Epithelial cell of esophagus (primary cell): Measurements from ENCODE around the gene FAM216B.
A peak's percentile ranks its signal among the peaks of the same experiment; 100 is the strongest.

Source experiments
- DNase-seq: peaks from one replicate; pipeline ENCODE4 v3.0.0; 2010; ENCODE audit warnings: low read depth
- H3K4me3 ChIP-seq: 2 replicates; pipeline ENCODE4 v1.5.1; 2011; ENCODE audit warnings: mild to moderate bottlenecking, low read length, control low read depth
- TF ChIP-seq, protein P1 (sequence below): IDR thresholded peaks from 2 replicates; pipeline ENCODE4 v1.5.1; 2011; ENCODE audit warnings: low read depth, mild to moderate bottlenecking, low read length, control low read depth, inconsistent platforms; ENCODE audit not compliant: insufficient read depth; ENCODE audit errors: missing control alignments

FAM216B gene

DNA sequence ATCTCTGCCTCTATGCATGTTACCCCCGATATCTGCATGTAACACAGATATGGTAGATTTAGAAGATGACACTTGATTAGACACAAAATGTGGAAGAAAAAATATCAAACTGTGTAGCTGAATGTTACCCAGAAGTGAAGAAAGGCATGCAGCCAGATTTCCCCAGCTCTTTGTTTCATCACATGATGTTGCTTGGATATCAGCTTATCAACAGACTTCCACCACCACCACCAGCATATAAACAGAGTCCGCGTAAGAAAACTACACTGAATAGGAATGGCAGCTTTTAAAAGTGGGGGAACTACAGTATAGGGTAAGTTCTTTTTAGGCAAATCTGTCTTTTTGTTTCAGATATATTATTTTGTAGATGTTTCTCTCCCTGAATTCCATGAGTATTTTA is at the start of gene FAM216B:
TSS of gene FAM216B (plus strand) at position 233 of the 400 bp plus-strand sequence. CDS start 2,484 bp downstream, outside the sequence.
- H3K4me3 ChIP-seq, result no peak within 1 kb of the TSS
- TF ChIP-seq, protein P1, sequence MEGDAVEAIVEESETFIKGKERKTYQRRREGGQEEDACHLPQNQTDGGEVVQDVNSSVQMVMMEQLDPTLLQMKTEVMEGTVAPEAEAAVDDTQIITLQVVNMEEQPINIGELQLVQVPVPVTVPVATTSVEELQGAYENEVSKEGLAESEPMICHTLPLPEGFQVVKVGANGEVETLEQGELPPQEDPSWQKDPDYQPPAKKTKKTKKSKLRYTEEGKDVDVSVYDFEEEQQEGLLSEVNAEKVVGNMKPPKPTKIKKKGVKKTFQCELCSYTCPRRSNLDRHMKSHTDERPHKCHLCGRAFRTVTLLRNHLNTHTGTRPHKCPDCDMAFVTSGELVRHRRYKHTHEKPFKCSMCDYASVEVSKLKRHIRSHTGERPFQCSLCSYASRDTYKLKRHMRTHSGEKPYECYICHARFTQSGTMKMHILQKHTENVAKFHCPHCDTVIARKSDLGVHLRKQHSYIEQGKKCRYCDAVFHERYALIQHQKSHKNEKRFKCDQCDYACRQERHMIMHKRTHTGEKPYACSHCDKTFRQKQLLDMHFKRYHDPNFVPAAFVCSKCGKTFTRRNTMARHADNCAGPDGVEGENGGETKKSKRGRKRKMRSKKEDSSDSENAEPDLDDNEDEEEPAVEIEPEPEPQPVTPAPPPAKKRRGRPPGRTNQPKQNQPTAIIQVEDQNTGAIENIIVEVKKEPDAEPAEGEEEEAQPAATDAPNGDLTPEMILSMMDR, result no peak
- DNase-seq, result no peak

DNA sequence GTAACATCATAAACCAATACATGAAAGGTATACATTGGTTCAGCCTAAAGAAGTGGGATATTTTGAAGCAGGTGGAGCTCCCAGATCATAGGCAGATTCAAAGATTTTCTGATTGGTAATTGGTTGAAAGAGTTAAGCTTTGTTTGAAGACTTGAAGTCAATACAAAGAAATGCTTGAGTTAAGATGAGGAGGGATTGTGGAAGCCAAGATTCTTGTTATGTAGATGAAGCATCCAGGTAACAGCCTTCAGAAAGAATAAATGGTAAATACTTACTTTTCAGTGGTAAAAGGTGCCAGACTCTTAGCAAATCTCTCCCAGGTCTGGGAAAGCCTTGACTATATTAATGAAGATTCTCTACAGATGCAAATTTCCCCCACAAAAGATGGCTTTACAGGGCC is 49.3 kb upstream of the FAM216B start:
- no peak for DNase-seq
- TF ChIP-seq, protein P1, result no peak
- H3K4me3 ChIP-seq, result no peak overlapping the region

DNA sequence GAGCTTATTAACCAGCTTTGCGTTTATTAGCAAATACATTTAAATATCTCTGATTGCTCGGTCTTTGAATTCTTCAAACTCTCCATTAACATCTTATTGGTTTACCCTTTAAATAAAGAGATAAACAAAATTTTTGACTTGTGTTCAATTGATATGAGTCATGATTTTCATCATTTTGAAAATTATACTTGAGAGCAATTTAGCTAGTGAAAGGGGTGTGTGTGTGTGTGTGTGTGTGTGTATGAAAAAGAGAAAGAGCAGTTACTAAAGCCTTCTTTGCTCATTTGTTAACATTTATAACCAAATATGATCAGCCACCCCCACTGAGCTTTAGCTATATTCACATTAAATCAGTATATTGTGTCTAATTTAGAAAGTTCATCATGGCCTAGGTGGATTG is 48.3 kb upstream of the FAM216B start:
- TF ChIP-seq, protein P1, result no peak
- no peak for DNase-seq
- H3K4me3 ChIP-seq, result no peak overlapping the region

DNA sequence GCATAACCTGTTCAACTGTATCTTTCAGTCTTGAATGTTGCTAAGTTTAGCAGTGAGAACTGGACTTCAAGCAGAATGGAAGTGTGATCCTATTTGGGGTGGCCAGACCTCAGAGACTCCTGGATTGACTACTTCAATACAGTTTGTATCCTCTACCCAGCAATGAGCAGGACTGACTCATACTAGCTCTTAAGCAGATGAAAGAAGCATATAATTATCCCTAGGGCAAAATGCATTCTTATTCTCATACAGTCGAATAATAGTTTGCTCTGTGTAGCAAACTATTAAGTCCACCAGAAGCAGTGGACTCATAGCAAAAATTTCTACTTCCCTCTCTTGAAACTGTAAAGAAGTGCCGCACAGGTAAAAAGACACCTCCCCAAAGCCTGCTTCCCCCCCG is 46.4 kb upstream of the FAM216B start:
- DNase-seq, result peak; percentile 59
- TF ChIP-seq, protein P1, result no peak
- no peak overlapping the region for H3K4me3 ChIP-seq

DNA sequence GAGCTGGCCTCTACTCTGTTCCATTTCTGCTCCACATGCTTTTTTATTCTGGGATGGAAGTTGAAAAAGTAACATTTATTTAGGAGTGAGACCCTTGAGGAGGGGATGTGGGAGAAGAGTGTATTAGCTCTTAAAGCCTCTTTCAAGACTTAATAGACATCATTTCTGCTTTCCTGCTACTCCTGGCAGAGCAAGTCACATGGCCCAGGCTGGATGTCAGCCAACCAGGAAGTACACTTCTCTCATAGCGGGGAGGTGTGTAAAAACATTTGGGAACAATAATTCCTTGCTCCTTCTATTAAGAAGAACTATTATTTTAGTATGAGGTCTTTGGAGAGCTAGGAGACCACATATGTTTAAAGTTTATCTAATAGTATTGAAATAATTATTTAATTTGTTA is 40.6 kb upstream of the FAM216B start:
- DNase-seq, result peak; percentile 67
- TF ChIP-seq, protein P1, result no peak

DNA sequence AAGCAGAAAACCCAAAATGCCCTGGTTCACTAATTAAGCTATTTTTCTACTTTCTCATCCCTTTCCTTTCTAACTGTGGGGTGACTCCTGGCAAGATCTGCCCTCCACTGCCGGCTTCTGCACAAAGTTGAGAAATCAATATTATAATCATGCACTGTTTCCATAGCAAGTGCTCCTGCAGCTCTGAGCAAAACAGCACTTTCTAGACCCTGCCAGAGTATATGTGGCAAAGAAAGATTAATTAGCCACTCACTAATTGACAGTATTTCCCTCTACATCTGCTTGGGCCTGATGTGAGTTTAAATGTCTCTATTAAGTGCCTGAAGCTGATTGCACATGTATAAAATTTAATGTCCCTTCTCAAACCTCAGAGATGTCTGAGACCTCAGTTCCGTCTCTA is 39.5 kb upstream of the FAM216B start:
- DNase-seq, result no peak
- TF ChIP-seq, protein P1, result no peak

More for the DNA sequence above, 40.6 kb upstream of the FAM216B start:
- H3K4me3 ChIP-seq, result no peak overlapping the region

DNA sequence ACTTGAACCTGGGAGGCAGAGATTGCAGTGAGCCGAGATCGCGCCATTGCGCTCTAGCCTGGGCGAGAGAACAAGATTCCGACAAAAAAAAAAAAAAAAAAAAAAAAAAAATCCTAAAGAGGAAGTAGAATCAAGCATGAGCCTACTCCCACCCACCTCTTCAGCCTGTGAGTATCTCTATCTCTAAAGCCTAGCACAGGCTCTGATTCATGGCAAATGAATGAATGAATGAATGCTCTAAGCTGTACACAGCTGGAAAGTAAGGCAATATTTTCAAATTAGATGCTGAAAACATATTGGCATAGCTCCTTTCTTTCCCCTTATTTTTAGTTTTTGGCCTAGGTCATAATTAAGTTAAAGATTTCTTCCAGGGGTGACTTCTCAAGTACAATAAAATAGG is 35.7 kb upstream of the FAM216B start:
- DNase-seq, result no peak
- TF ChIP-seq, protein P1, result no peak
- no peak overlapping the region for H3K4me3 ChIP-seq

More for the DNA sequence above, 39.5 kb upstream of the FAM216B start:
- no peak overlapping the region for H3K4me3 ChIP-seq
